GM10847 (cell line): ENCODE measurements around the gene RAB3A.

Source experiments
- POLR2A ChIP-seq: IDR thresholded peaks from 2 replicates; pipeline ENCODE4 v1.6.1; 2011; ENCODE audit not compliant: insufficient read length; ENCODE audit errors: extremely low read depth

Gene RAB3A

GRCh38 chr19:18193388-18194180 lies 10.3 kb downstream of the RAB3A start:
- TF ChIP-seq POLR2A = no peak

- peak; percentile 52 for TF ChIP-seq POLR2A
These were observed 11.0 kb downstream of the RAB3A start, which contains the start of gene MPV17L2 for GRCh38 chr19:18192673-18193387. MPV17L2 (plus strand) TSS chr19:18193218; CDS start chr19:18193282, 64 bp downstream.

GRCh38 chr19:18191640-18192062 lies 12.2 kb downstream of the RAB3A start:
- TF ChIP-seq POLR2A = no peak

- no peak for TF ChIP-seq POLR2A
These were observed 13.6 kb downstream of the RAB3A start for GRCh38 chr19:18190278-18190677.

- TF ChIP-seq POLR2A = no peak
These were observed 18.3 kb downstream of the RAB3A start for GRCh38 chr19:18185538-18185937.

- TF ChIP-seq POLR2A = no peak
These were observed 20.3 kb downstream of the RAB3A start for GRCh38 chr19:18183529-18183928.

GRCh38 chr19:18179957-18180356 lies 23.9 kb downstream of the RAB3A start:
- TF ChIP-seq POLR2A = no peak

- no peak for TF ChIP-seq POLR2A
These were observed 27.2 kb downstream of the RAB3A start for GRCh38 chr19:18176367-18177310.

GRCh38 chr19:18174983-18175382 lies 28.9 kb downstream of the RAB3A start:
- no peak for TF ChIP-seq POLR2A

GRCh38 chr19:18173572-18174288 lies 30.1 kb downstream of the RAB3A start, which contains the start of gene IFI30:
IFI30 (plus strand) TSS chr19:18173813; CDS start chr19:18173842, 29 bp downstream.
- peak; percentile 98 for TF ChIP-seq POLR2A

- no peak for TF ChIP-seq POLR2A
These were observed 30.7 kb downstream of the RAB3A start for GRCh38 chr19:18173054-18173571.

GRCh38 chr19:18172331-18173053 lies 31.4 kb downstream of the RAB3A start:
- no peak for TF ChIP-seq POLR2A

GRCh38 chr19:18171605-18172327 lies 32.1 kb downstream of the RAB3A start:
- TF ChIP-seq POLR2A = no peak
